Measurements from ENCODE around the gene RRBP1.
A peak's percentile ranks its signal among the peaks of the same experiment; 100 is the strongest.
"Not testable (repeated sequence)": the region's sequence is repeated elsewhere in the genome, so short reads cannot be mapped to it uniquely, and the experiment has no call there.

RRBP1 gene

GRCh38 chr20:17707951-17708350, 25.9 kb upstream of the RRBP1 start:
- DNase-seq = not testable (repeated sequence)

DNA sequence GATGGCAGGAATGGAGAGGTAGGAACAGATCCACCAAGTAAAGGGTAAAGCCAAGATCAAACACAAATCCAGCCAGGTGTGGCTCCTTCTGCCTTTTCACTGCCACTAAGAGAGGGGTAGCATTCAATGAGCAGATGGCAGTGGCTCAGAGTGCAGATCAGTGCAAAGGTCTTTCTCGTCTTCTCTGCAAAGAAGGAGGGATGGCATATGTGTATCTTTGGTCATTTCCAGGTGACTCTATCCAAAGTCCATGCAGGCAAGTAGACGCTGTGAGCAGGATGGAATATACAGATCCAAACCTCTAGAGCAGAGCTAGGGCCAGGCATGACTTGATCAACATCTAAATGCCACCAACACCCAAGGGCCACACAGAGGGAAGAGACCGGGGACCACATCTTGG, 24.6 kb upstream of the RRBP1 start:
- no peak for DNase-seq

DNA sequence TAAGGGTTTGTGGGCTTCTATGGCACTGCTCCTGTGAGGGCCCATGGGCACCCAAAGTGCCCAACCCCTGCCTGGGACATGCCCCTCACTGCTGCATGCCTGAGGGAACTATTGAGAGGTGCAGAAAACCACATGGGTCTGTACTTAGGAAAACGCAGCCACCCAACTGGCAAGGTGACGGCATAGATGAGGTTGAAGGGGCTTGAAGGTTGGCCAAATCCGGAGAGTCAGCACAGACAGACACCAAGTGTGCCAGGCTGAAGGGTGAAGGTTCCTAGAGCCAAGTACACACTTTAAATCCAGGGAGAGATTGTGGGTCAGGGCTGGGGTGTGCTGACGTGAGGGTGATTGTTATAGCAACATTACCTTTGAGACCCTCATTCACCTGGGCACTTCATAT, 23.9 kb upstream of the RRBP1 start:
- DNase-seq = no peak

DNA sequence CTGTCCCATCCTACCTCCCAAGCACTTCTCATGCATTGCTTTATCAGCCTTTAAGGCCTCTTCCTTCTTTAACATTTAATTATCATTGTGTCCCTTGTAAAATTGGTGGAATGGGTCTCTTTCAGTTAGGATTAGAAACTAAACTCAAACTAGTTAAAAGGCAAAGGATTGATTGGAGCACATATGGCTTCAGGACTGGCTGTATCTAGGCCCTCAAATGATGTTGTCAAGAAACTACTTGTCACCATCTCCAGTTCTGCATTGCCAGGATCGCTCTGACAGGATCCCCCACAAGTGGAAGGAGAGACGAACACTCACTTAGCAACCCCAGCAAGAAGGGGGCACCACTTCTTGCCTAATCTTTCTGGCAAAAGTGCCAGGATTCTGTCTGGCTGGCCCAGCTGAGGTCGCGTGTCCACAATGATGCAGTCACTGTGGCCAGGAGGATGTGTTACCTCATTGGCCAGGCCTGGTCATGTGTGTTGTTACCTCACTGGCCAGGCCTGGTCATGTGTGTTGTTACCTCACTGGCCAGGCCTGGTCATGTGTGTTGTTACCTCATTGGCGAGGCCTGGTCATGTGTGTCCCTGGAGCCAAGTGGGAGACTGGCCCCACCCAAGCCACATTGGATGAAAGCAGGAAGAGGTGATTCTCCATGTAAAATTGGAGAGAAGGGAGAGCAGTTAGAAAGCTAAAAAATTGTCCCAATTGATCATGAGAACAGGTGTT, 22.7 kb upstream of the RRBP1 start:
- no peak for DNase-seq

DNA sequence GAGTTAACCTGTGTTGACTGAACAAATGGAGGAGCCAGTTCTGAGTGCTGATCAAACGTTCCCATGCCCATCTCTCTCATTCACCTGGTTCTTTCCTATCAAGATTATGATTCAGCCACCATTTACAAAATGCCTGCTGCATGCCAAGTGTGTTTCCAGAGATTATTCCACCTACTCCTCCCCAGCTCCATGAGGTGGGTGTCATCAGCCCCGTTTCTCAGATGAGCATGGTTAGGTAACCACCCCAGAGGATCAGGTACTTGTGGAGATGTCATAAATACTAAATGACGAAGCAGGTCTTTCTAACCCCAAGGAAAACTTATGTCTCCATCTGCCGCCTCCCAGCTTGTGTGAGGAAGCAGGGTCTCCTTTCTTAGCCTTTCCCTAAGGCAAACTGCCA, 19.8 kb upstream of the RRBP1 start:
- DNase-seq = no peak

- DNase-seq = no peak
Measured at GRCh38 chr20:17700637-17701036, 18.6 kb upstream of the RRBP1 start.

DNA sequence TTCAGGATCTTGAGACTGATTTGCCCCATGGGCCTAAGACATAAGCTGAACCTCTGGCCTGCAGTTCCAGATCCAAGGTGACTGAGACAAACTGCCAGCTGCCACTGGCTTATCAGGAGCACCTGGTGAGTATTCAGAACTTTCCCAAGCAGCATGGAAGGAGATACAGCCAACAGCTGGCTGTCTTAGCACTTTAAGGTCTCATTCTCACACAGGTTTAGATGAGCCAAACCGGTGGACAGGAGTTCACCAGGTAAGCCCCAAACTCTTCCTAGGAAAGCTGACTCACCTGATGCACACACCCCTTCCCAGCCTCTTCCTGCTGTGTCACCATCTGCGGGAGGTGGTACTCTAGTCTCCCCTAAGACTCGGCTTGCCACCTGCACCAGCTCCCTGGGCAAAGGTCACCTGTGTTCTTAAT, 17.9 kb upstream of the RRBP1 start, which contains the start of gene BANF2:
Gene BANF2, plus strand, starts transcription at position 36 of the 421 bp plus-strand sequence. CDS start 25,060 bp downstream, outside the sequence.
- no peak for DNase-seq

GRCh38 chr20:17698384-17698783, 16.3 kb upstream of the RRBP1 start:
- peak; percentile 50 to 67 for DNase-seq

DNA sequence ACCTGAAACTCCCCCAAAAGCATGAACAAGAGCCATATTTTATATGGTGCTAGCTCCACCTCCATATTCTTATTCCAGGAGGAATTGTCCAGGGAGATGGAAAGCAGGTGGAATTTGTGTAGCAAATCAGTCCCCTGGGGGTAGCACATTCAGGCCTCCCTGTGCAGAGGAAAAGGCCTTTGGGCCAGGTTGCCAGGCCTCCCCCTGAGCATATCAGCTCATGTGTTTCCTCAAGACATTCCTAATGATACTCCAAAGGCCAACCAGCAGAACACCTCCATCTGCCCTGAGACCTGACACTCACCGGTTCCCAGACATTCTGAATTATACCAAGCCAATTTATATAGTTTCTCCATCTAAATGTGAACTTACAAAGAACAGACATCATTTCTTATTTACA, 15.1 kb upstream of the RRBP1 start:
- DNase-seq = no peak

- DNase-seq = no peak
Measured at GRCh38 chr20:17696287-17696686, 14.2 kb upstream of the RRBP1 start.

DNA sequence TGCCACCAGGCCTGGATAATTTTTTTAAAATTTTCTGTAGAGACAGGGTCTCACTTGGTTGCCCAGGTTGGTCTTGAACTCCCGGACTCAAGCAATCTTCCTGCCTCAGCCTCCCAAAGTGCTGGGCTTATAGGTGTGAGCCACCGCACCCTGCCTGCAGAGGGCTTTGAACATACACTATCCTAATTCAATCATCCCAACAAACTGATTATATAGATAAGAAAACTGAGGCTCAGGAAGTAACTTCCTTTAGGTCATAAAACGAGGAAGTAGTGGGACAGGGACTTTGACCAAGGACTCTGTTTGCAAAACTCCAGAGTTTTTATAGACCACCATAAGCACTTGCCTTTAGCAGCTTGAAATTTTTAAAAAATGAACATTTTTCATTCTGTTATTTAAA, 12.7 kb upstream of the RRBP1 start:
- no peak for DNase-seq

- DNase-seq = no peak
Measured at GRCh38 chr20:17693444-17694001, 11.5 kb upstream of the RRBP1 start.

GRCh38 chr20:17691758-17692157, 9.7 kb upstream of the RRBP1 start:
- DNase-seq = no peak

- no peak for DNase-seq
Measured at GRCh38 chr20:17690144-17690543, 8.1 kb upstream of the RRBP1 start.

- DNase-seq = no peak
Measured at GRCh38 chr20:17688965-17689364, 6.9 kb upstream of the RRBP1 start.

DNA sequence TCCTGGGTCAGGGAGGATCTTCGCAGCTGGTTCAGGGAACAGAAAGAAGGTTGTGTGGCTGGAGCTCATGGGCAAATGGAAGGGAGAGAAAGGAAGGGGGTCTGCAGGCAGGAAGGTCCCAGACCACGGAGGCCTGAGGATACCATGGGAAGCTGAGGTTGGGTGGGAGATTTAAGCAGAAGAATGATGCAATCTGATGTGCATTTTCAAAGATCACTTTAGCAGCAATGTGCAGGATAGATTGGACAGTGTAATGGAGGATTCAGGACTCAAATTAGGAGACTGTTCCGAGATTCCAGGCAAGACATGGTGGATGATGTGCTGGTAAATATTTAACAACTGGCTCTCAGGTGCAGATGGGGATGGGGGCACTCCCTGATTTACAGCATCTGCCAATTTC, 5.8 kb upstream of the RRBP1 start:
- DNase-seq = no peak

DNA sequence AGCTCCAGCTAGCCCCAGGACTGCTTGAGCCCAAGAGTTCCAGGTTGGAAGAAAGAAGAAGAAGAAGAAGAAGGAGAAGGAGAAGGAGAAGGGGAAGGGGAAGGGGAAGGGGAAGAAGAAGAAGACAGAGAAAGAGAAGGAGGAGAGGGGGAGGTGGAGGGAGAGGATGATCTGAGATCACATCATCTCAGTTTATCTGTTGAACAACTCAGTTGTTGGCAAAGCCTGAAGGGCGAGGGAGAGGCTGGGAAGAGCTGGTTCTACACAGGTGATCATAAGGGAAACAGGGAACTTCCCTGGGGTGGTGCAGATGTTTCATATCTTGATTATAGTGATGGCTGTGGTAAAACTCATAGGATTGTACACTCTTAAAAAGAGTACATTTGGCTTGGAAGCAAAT, 3.1 kb upstream of the RRBP1 start:
- DNase-seq = no peak

GRCh38 chr20:17684077-17684888, 2.2 kb upstream of the RRBP1 start:
- DNase-seq = no peak

- no peak for DNase-seq
Measured at GRCh38 chr20:17683218-17684076, 1.4 kb upstream of the RRBP1 start.

DNA sequence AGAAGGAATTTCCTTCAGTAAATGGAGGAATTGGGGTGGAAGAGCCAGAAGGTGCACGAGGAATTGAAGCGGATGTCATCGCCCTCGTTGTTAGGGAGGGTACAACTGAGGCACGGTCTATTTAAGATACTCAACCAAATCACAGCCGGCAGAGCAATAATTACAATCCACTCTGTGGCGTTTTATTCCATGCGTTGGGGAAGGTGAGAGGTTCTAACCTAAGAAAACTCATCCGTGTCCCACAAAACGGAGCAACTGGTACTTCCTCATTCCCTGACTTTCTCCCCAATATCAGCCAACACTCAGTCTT, 802 bp upstream of the RRBP1 start:
- DNase-seq = no peak

DNA sequence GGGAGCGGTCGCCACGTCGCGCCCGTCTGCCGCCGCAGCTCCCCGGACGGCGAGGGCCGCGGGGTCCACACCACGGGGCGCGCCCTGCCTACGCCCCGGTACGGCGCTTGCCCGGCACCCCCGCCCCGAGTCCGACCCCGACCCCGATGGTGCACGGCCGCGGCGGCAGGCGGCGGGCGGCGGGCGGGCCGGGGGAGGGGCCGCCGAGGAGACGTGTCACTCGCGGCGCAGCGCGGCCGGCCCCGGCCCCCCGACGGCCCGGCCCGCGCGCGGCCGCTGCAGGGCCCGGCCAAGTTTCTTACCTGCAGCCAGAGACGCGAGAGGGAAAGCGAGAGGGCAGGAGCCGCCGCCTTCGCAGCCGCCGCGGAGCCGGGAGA, 328 bp downstream of the RRBP1 start:
- DNase-seq = no peak

GRCh38 chr20:17680836-17681725, 961 bp downstream of the RRBP1 start:
- DNase-seq = peak; percentile 29 to 79
